HG03558 (cell line): ENCODE measurements around the gene RHBDF2.

ENCODE experiments used
- ATAC-seq: cut with Tn5 transposase; IDR thresholded peaks from one replicate; pipeline ENCODE4 v1.9.1; 2021; ENCODE audit warnings: moderate number of reproducible peaks; ENCODE audit not compliant: unreplicated experiment; ENCODE audit errors: extremely low read depth

RHBDF2 gene

GRCh38 chr17:76422860-76423259, 78.4 kb downstream of the RHBDF2 start:
- no peak for ATAC-seq

GRCh38 chr17:76422406-76422805, 78.8 kb downstream of the RHBDF2 start:
- no peak for ATAC-seq

- ATAC-seq: no peak
Measured at GRCh38 chr17:76421044-76421407, 80.2 kb downstream of the RHBDF2 start.
